CD4-positive, alpha-beta T cell treated with Interleukin-4 for 4 hours (primary cell): Measurements from ENCODE around the gene TEX29.

Experiments
- DNase-seq: peaks from one replicate; pipeline ENCODE4 v3.0.0-alpha.2; 2020

The TEX29 gene

GRCh38 chr13:111372651-111373425 is 52.4 kb downstream of the TEX29 start:
- no peak for DNase-seq

- no peak for DNase-seq
Observed at GRCh38 chr13:111373486-111373885, 53.0 kb downstream of the TEX29 start.

GRCh38 chr13:111380431-111380830 is 60.0 kb downstream of the TEX29 start:
- no peak for DNase-seq

- DNase-seq = no peak
Observed at GRCh38 chr13:111382411-111382810, 62.0 kb downstream of the TEX29 start.

GRCh38 chr13:111382877-111383276 is 62.4 kb downstream of the TEX29 start:
- no peak for DNase-seq

GRCh38 chr13:111383591-111384440 is 63.4 kb downstream of the TEX29 start:
- DNase-seq = no peak

- no peak for DNase-seq
Observed at GRCh38 chr13:111384441-111385182, 64.2 kb downstream of the TEX29 start.

- DNase-seq = no peak
Observed at GRCh38 chr13:111385183-111385857, 64.9 kb downstream of the TEX29 start.

GRCh38 chr13:111387026-111387871 is 66.8 kb downstream of the TEX29 start:
- no peak for DNase-seq

- no peak for DNase-seq
Observed at GRCh38 chr13:111387945-111388600, 67.6 kb downstream of the TEX29 start.

GRCh38 chr13:111388851-111389500 is 68.5 kb downstream of the TEX29 start:
- no peak for DNase-seq

GRCh38 chr13:111389621-111390521 is 69.4 kb downstream of the TEX29 start:
- no peak for DNase-seq

GRCh38 chr13:111390522-111391270 is 70.3 kb downstream of the TEX29 start:
- no peak for DNase-seq

- DNase-seq = no peak
Observed at GRCh38 chr13:111392486-111392885, 72.0 kb downstream of the TEX29 start.

- DNase-seq = no peak
Observed at GRCh38 chr13:111393221-111393790, 72.9 kb downstream of the TEX29 start.
